Esophagus (tissue), 2 donors: Measurements from ENCODE around the gene CHRNB4. TPM values are rescaled to one million over a fixed set of nuclear protein-coding genes. Genes with fewer than 3 reads are reported as not detected.

Source experiments
- H3K27ac ChIP-seq, 2 donors: one replicate each; pipeline ENCODE4 v1.5.1; 2013; ENCODE audit warnings: low read depth in 2 of 2, mild to moderate bottlenecking in 2 of 2, inconsistent platforms in 1 of 2, low read length in 1 of 2, moderate library complexity in 1 of 2
- H3K27me3 ChIP-seq, 2 donors: one replicate each; pipeline ENCODE4 v1.6.1; 2013; ENCODE audit warnings: low read length in 2 of 2, control low read depth in 1 of 2, mild to moderate bottlenecking in 1 of 2; ENCODE audit not compliant: insufficient read depth in 2 of 2, control insufficient read depth in 1 of 2
- H3K36me3 ChIP-seq, 2 donors: one replicate each; pipeline ENCODE4 v1.6.1; 2013; ENCODE audit warnings: low read length in 1 of 2; ENCODE audit not compliant: control insufficient read depth in 2 of 2, insufficient read depth in 2 of 2
- H3K4me1 ChIP-seq, 2 donors: one replicate each; pipeline ENCODE4 v1.6.1; 2013; ENCODE audit warnings: low read length in 1 of 2; ENCODE audit not compliant: control insufficient read depth in 2 of 2, insufficient read depth in 2 of 2
- H3K4me3 ChIP-seq, 2 donors: one replicate each; pipeline ENCODE4 v1.5.1; 2013; ENCODE audit warnings: low read length in 2 of 2, mild to moderate bottlenecking in 2 of 2, low read depth in 1 of 2, moderate library complexity in 1 of 2
- H3K9me3 ChIP-seq, 2 donors: one replicate each; pipeline ENCODE4 v1.6.1; 2013; ENCODE audit warnings: mild to moderate bottlenecking in 2 of 2, low read depth in 1 of 2, low read length in 1 of 2, moderate library complexity in 1 of 2; ENCODE audit not compliant: control insufficient read depth in 2 of 2, insufficient read depth in 1 of 2
- WGBS, 2 donors: extraction: QIAGEN DNeasy Blood & Tissue Kit; methylation state at CpG; one replicate each; pipeline ENCODE4 v1.1.7; 2013; 5-methylcytosine and 5-hydroxymethylcytosine counted together
- polyA plus RNA-seq, 2 donors: library from polyadenylated mRNA; stranded (reverse); fragments of 200-250 nt; gene quantifications; one replicate each; pipeline ENCODE4 v1.2.3, GENCODE V29; 2013
- donor health status: healthy with polysubstance abuse.
- donor health status: Bipolar disorder and iron deficiency.

Gene CHRNB4
- polyA plus RNA-seq, 2 donors = 0.16 to 0.42 TPM

GRCh38 chr15:78668987-78669386 lies 28.0 kb upstream of the CHRNB4 start:
- Histone ChIP-seq H3K27me3 (no peaks in the 10 kb centered on the region), H3K9me3 (no peaks in the 10 kb centered on the region), H3K27ac (no peak overlapping the region), H3K36me3 (no peaks in the 10 kb centered on the region), H3K4me3 (no peak overlapping the region), H3K4me1 (peaks cover 4 to 9% of the 10 kb centered on the region in 2 donors)
- 43 to 56% methylated on average over 2 of the region's 2 CpGs for WGBS, 2 donors

GRCh38 chr15:78667578-78668236 lies 26.7 kb upstream of the CHRNB4 start:
- H3K4me3 ChIP-seq = no peak overlapping the region
- 86 to 91% methylated on average over 8 of the region's 8 CpGs for WGBS, 2 donors
- no peak overlapping the region for H3K27ac ChIP-seq
- no peaks in the 10 kb centered on the region for H3K9me3 ChIP-seq
- H3K36me3 ChIP-seq = no peaks in the 10 kb centered on the region
- H3K27me3 ChIP-seq = no peaks in the 10 kb centered on the region
- H3K4me1 ChIP-seq = peaks cover 4 to 8% of the 10 kb centered on the region in 2 donors

- Histone ChIP-seq H3K9me3 (no peaks in the 10 kb centered on the region), H3K27me3 (no peaks in the 10 kb centered on the region), H3K4me3 (no peak overlapping the region), H3K27ac (no peak overlapping the region), H3K36me3 (no peaks in the 10 kb centered on the region), H3K4me1 (no peaks in the 10 kb centered on the region)
- 86 to 94% methylated on average over 6 of the region's 6 CpGs for WGBS, 2 donors
Measured at GRCh38 chr15:78666010-78666409, 25.0 kb upstream of the CHRNB4 start.

GRCh38 chr15:78663703-78664102 lies 22.7 kb upstream of the CHRNB4 start:
- no peak overlapping the region for H3K4me3 ChIP-seq
- H3K4me1 ChIP-seq = no peaks in the 10 kb centered on the region
- H3K36me3 ChIP-seq = no peaks in the 10 kb centered on the region
- no peaks in the 10 kb centered on the region for H3K9me3 ChIP-seq
- no peaks in the 10 kb centered on the region for H3K27me3 ChIP-seq
- 81 to 86% methylated on average over 1 of the region's 1 CpG for WGBS, 2 donors
- H3K27ac ChIP-seq = no peak overlapping the region

- Histone ChIP-seq H3K4me1 (no peaks in the 10 kb centered on the region), H3K36me3 (no peaks in the 10 kb centered on the region), H3K27me3 (no peaks in the 10 kb centered on the region), H3K9me3 (no peaks in the 10 kb centered on the region), H3K27ac (no peak overlapping the region), H3K4me3 (no peak overlapping the region)
- 74 to 78% methylated on average over 5 of the region's 5 CpGs for WGBS, 2 donors
Measured at GRCh38 chr15:78662028-78662427, 21.0 kb upstream of the CHRNB4 start.

- WGBS, 2 donors = 93% methylated on average over 19 of the region's 19 CpGs
Measured at GRCh38 chr15:78661001-78661400, 20.0 kb upstream of the CHRNB4 start.

GRCh38 chr15:78660584-78660983 lies 19.6 kb upstream of the CHRNB4 start:
- no peaks in the 10 kb centered on the region for H3K9me3 ChIP-seq
- 61 to 65% methylated on average over 9 of the region's 9 CpGs for WGBS, 2 donors
- no peaks in the 10 kb centered on the region for H3K4me1 ChIP-seq
- H3K4me3 ChIP-seq = no peak overlapping the region
- no peaks in the 10 kb centered on the region for H3K27me3 ChIP-seq
- H3K36me3 ChIP-seq = no peaks in the 10 kb centered on the region
- no peak overlapping the region for H3K27ac ChIP-seq

More at GRCh38 chr15:78661001-78661400, 20.0 kb upstream of the CHRNB4 start:
- Histone ChIP-seq H3K4me1 (no peaks in the 10 kb centered on the region), H3K4me3 (no peak overlapping the region), H3K27me3 (no peaks in the 10 kb centered on the region), H3K36me3 (no peaks in the 10 kb centered on the region), H3K27ac (no peak overlapping the region), H3K9me3 (no peaks in the 10 kb centered on the region)

GRCh38 chr15:78658823-78659222 lies 17.8 kb upstream of the CHRNB4 start:
- H3K9me3 ChIP-seq = no peaks in the 10 kb centered on the region
- no peaks in the 10 kb centered on the region for H3K36me3 ChIP-seq
- H3K27ac ChIP-seq = no peak overlapping the region
- no peak overlapping the region for H3K4me3 ChIP-seq
- no peaks in the 10 kb centered on the region for H3K4me1 ChIP-seq
- H3K27me3 ChIP-seq = no peaks in the 10 kb centered on the region

- H3K9me3 ChIP-seq = no peaks in the 10 kb centered on the region
- H3K27ac ChIP-seq = no peak overlapping the region
- no peaks in the 10 kb centered on the region for H3K27me3 ChIP-seq
- 85 to 86% methylated on average over 4 of the region's 4 CpGs for WGBS, 2 donors
- H3K4me3 ChIP-seq = no peak overlapping the region
- no peaks in the 10 kb centered on the region for H3K4me1 ChIP-seq
- no peaks in the 10 kb centered on the region for H3K36me3 ChIP-seq
Measured at GRCh38 chr15:78654272-78654671, 13.3 kb upstream of the CHRNB4 start.

- Histone ChIP-seq H3K36me3 (no peaks in the 10 kb centered on the region), H3K4me1 (no peaks in the 10 kb centered on the region), H3K27ac (no peak overlapping the region), H3K9me3 (no peaks in the 10 kb centered on the region), H3K27me3 (no peaks in the 10 kb centered on the region), H3K4me3 (no peak overlapping the region)
- WGBS, 2 donors = 86 to 100% methylated on average over 1 of the region's 1 CpG
Measured at GRCh38 chr15:78651930-78652615, 11.1 kb upstream of the CHRNB4 start.
